GM18951 (cell line): ENCODE results near the gene MARVELD1.

ENCODE experiments used
- POLR2A ChIP-seq: IDR thresholded peaks from 4 replicates; pipeline ENCODE4 v1.6.1; 2011; ENCODE audit warnings: mild to moderate bottlenecking; ENCODE audit not compliant: insufficient read length, insufficient read depth; ENCODE audit errors: extremely low read depth
- in situ Hi-C: fragments of 300-500 bp; cut with MboI; formaldehyde crosslinking; loops from one replicate; pipeline ENCODE4 v1.12.0; 2022; ENCODE audit warnings: low sequenced_read_pairs, mixed read lengths, inconsistent platforms; ENCODE audit not compliant: unreplicated experiment

Gene MARVELD1

DNA sequence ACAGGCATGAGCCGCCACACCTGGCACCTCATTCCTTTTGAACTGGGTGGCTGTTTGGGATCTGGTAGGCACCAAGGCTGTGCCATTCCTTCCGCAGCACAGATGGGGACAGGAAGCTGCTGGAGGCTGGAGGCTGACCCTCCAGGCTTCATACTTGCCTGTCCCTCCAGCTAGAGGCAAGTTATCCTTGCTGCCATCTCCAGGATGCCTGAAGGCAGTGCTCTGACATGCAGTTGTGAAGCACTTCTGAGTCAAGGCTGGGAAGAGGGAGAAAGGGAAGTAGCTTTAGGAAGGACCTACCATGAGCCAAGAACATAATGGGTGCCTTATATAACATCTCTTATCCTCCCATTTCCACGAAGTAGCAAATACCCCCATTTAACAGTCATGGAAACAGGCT is 9.5 kb downstream of the MARVELD1 start:
- in situ Hi-C loops, result no loop called here
- no peak for TF ChIP-seq POLR2A

DNA sequence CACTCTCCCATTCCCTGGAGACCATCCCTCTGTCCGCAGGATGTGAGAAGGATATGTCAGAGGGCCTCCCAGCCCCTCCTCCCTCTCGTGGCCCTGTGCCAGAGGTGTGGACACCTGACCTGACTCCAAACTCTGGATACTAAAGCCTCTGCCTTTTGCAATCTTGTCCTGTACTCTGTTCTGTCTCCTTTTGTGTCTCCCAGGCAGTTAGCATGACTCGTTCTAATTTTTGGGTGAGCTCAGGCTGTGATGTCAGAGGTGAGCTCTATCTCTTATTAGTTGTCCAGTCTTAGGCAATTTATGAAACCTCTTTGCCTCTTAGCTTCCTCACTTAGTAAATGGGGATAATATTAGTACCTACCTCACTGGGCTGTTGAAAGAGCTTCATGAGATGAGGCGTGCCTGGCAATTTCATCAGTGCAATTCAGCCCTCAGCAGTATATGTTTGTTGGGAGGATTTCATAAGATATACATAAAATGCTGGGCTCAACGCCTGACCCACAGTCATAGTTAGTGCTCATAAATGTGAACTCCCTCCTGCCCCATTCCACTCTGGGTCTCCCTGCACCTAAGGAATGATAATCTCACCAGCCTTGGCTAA is 10.9 kb downstream of the MARVELD1 start:
- TF ChIP-seq POLR2A, result no peak
- in situ Hi-C loops, result no loop called here

DNA sequence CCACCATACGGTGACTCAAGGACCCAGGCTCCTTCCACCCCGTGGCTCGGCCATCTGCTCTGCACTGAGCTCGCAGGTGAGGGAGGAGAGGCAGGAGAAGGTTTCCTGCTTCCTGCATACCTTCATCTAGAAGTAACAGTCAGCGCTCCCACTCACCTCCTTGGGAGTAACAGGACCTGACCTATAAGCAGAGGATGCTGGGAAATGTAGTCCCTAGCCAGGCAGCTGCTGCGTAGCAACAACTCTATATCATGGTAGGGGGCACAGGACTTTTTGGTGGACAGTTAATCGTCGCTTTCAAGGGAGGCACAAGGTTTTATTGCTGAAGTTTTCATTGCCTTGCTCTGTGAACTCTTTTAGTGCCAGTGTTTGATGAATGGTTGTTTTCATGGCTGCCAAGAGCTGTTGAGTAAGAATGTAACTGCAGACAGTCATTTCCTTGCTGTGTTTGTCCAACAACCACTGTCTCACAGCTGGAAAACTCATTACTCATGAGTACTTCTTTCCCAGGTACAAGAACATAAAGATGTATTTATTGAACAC is 13.2 kb downstream of the MARVELD1 start:
- TF ChIP-seq POLR2A, result no peak
- in situ Hi-C loops, result no loop called here

DNA sequence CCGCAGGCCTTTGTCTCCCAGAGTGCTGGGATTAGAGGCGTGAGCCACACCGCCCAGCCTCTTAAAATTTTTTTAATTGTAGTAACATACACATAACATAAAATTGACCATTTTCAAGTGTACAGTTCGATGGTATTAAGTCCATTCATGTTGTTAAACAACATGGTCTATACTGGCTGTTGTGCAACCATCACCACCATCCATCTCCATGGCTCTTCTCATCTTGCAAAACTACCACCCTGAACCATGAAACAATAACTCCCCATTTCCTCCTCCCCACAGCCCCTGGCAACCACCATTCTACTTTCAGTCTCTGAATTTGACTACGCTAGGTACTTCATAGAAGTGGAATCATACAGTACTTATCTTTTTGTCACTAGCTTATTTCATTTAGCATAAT is 15.5 kb downstream of the MARVELD1 start:
- in situ Hi-C loops, result no loop called here
- no peak for TF ChIP-seq POLR2A

DNA sequence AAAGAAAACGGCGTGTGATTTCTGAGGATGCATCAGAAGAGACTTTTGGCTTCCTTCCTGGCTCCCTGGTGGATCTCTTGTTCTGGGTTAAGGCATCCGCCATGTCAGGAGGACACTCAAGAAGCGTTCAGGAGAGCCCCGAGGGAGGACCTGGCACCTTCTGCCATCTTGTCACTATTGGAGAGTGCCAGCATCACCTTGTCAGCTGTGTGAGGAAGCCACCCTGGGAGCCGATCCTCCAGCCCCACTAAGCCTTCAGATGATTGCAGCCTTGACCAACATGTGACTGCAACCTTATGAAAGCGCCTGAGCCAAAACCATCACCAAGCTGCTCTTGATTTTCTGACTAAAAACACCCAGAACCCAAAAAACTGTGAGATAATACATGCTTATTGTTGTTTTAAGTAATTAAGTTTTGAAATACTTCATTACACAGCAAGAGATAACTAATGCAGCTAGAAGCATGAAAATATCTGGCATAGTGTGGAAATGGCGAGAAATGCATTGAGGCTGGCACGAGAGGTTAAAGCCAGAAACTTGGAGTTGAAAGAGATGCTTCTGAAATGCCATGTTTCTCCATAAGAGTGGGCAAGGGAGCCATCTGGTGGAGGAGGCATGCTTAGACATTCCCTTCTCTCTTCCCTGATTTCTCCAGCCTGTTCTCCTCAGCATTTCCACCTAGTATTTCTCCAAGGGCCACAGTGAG is 18.0 kb downstream of the MARVELD1 start:
- in situ Hi-C loops, result no loop called here
- TF ChIP-seq POLR2A, result no peak

DNA sequence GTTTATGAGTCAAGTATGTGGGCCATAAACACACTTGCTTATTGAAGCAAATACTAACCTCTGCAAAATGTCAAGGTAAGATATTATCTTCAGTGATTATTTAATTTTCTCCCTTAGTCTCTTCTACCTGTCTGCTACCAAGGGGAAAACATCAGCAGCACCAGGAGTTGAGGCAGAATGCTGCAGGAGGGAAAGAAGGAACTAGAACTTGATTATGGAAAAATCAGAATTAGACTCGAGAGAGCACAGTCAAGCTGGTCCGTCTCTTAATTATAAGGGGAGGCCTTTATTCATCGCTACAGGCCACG is 18.5 kb downstream of the MARVELD1 start:
- TF ChIP-seq POLR2A, result no peak
- in situ Hi-C loops, result no loop called here

DNA sequence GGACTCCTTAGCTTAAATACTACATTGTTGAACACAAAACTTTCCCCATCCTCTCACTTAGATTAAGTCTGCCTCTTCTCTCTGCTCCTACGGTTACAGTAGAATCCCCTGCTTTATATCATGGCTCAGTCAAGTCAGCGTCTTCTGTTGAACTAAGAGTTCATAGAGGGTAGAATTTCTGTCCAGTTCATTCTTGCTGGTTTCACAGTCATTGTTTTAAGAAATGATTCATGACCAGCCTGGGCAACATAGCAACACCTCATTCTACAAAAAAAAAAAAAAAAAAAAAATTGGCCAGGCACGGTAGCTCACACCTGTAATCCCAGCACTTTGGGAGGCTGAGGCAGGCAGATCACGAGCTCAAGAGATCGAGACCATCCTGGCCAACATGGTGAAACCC is 19.7 kb downstream of the MARVELD1 start:
- no peak for TF ChIP-seq POLR2A
- in situ Hi-C loops, result no loop called here

DNA sequence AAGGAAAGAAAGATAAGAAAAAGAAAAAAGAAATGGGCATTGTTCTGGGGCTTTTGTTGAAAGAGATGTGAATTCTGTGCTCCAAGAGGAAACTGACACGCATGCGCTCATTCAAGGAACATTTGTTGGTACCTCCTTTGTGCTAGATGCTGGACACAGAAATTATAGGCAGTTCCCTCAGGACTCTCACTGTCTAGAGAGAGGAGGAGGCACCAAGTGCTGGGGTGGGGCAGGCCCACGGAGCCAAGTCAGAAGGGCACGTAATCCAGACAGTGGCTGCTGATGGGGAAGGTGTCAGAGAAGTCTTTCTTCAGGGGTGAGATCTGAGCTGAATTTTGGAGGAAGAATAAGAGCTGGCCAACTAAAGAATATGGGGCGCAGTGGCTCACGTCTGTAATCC is 20.5 kb downstream of the MARVELD1 start:
- in situ Hi-C loops, result no loop called here
- TF ChIP-seq POLR2A, result no peak

DNA sequence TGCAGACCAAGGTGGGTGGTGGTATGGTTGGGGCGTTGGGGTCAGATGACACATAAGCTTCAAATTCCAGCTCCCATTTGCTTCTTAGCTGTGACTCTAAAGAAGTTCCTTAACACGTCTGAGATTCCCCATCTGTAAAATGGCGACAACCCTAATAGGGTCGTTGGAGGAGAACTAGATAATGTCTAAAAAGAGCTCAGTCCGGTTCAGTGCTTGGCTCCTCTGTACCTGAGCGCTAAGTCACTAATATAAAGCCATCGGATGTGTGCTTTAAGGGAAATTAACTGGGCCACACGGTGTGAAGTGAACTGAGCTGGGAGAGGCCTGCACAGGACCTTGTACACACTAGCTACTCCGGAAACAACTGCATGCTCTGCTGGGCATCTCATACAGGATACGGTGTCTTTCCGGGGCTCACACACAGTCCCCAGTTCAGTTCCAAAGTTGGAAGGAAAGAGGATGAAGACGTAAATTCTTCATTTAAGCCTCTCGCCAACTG is 22.9 kb downstream of the MARVELD1 start:
- no peak for TF ChIP-seq POLR2A
- in situ Hi-C loops, result no loop called here

DNA sequence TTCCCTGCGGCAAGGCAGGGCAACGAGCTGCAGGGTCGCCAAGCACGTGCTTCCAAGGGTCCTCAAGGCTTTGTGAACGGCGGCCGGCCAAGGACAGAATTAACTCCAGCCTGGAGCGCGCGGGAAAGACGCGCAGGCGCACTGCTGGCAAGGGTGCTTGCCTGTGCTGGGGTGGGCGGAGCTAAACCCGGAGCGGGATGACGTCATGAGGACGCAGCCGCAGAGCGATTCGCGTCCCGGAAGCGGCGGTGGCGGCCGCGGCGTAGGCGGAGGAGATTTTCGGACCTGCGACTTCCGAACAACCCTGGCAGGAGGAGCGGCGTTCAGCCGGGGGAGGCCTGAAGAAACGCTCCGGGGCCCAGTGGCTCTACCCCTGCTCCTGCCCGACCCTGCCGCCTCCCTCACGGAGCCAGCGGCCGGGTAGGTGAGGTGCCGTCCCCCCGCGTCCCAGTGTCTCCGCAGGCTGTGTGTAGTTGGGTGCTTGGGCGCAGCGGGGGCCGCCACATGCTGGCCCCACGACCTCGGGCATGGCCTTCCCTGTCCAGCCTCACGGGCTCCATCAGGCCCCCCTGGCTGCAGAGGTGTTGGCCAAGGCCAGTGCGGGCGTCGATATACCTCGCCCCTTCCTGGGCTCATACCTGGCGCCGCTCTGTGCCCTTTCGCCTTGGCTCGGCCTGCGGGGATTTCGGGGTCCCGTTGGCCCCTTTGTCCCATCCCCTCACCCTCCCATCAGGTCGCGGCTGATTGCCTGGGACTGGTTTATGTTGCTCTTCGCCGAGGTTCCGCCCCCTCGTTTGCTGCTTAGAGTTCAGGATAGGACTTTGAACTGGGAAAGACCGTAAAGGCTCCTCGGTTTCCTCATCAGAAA is 23.6 kb downstream of the MARVELD1 start, which contains the start of gene ZFYVE27:
TSS of gene ZFYVE27 (plus strand) at position 227 of the 868 bp plus-strand sequence. CDS start 1,350 bp downstream, outside the sequence.
- in situ Hi-C loops, result no loop called here
- peak; percentile 90 for TF ChIP-seq POLR2A

DNA sequence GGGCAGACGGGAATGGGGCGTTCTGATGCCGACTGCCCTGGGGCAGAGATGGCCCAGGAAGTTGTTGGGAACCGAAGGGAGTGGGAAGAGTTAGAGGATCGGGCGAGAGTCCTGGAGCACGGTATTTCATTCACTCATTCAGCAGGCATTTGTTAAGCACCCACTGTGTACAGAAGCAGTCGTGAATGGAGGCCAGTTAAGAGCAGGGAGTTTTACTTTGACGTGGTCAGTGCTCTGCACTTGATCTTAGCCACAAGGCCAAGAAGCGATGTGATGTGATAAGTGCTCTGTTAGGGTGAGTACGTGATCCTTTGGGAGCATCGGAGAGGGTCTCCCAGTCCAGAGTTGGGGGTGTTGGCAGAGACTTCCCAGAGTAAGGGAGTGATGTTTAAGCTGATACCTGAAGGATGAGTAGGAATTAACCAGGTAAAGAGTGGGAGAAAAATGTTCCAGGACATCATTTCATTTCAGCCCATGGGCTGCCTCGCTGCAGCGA is 24.3 kb downstream of the MARVELD1 start:
- TF ChIP-seq POLR2A, result no peak
- in situ Hi-C loops, result no loop called here

DNA sequence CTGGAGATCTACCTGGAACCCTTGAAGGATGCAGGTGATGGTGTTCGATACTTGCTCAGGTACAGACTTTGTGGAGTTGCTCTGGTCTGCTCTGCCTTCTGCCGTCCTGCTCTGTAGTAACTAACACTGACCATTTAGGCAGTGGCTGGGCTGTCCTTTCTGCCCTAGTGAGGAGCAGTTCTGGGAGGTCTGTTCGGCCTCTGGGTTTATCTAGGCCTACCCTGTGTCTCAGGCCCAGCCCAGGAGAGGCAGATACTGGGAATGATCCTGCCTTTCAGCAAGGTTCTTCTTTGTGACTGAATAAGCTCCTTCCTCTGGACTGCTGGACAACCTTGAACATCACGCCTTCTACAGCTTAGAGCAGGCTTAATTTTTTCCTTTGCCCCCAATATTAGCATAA is 25.1 kb downstream of the MARVELD1 start:
- in situ Hi-C loops, result no loop called here
- no peak for TF ChIP-seq POLR2A

DNA sequence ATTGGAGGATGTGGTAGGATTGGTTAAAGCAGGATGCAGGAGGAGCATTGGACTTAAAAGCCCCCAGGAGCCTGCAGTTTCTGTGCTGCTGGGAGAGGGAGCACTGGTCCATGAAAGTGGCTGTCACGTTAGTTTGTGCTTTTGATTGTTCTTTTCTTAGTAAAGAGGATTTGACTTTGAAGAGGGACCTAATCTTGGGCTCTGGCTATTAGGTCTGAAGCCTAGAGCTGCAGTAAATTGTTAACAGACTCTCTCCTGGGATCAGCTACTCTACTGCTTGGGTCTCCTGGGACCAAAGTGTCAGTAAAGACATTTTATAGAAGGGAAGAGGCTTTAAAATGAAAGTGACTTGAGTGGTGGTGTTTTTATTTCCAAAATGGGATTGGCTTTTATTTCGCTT is 27.1 kb downstream of the MARVELD1 start:
- TF ChIP-seq POLR2A, result no peak
- in situ Hi-C loops, result no loop called here

DNA sequence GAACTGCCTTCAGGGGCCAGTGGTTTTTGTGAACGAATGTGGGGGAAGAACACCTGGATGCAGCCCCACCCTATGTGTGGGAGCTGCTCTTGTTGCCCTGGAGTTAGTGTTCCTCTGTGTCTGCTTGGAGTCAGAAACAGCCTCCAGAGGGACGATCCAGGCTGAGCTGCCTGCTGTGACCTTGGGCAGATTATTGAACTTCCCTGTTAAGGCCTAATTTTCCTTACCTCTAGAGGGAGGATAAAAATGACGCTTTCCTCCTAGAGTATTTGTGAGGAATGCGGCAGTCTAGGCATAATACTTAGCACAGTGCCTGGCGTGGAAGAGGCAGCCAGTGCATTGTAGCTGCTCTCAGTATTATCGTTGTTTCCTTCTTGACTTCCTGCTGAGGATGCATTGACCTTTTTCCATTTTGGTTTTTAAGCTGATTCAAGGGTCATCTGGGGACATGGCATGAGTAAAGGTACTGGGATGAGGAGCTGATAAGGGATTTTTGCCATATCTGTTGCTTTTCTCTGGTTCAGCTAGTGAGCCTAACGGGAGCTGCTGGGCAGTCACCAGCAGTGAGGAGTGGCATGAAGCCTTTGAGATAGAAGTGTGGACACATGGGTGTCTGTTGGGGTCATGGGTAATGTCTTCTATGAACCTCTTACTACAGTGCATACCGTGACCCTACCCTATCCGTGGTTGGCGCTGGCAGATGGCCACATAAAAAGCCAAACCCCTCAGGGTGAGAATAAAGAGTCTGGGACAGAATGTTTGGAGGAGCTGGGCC is 29.8 kb downstream of the MARVELD1 start:
- no peak for TF ChIP-seq POLR2A
- in situ Hi-C loops, result no loop called here
